ENCODE data around the gene GZMA. TPM values are rescaled to one million over a fixed set of nuclear protein-coding genes. Genes with fewer than 3 reads are reported as not detected.

Gene GZMA
- total RNA-seq, 8 experiments from 2014 or later, result 2.9 TPM; not detected in 7

Other genes starting within 250 kb of the GZMA start
- 10 to 100 TPM in 1 of 8 experiments, under 1 TPM in 3, not detected in 4; 0.08 to 91.7 (median 0.19) TPM for gene ESM1, start 117.1 kb upstream of the GZMA start, total RNA-seq
- gene GZMK, start 78.4 kb upstream of the GZMA start, total RNA-seq, result 1 to 10 TPM in 1 of 8 experiments, under 1 TPM in 1, not detected in 6; 0.19 to 2.6 TPM
- gene GPX8, start 57.5 kb downstream of the GZMA start, total RNA-seq, result 100 to 1,000 TPM in 1 of 8 experiments, 10 to 100 TPM in 7; 10.5 to 144 (median 12.0) TPM
- under 1 TPM in 6 of 8 experiments, not detected in 2; 0.09 to 1.00 (median 0.14) TPM for gene CDC20B, start 70.5 kb downstream of the GZMA start, total RNA-seq
- gene MCIDAS, start 124.7 kb downstream of the GZMA start, total RNA-seq, result 1 to 10 TPM in 1 of 8 experiments, under 1 TPM in 4, not detected in 3; 0.05 to 1.0 (median 0.20) TPM
- 1 to 10 TPM in 4 of 8 experiments, under 1 TPM in 4; 0.14 to 4.8 (median 0.88) TPM for gene CCNO, start 131.0 kb downstream of the GZMA start, total RNA-seq
- gene DHX29, start 205.0 kb downstream of the GZMA start, total RNA-seq, result 10 to 100 TPM; 20.9 to 32.4 (median 24.6) TPM
- gene MTREX, start 205.3 kb downstream of the GZMA start, total RNA-seq, result 10 to 100 TPM; 58.6 to 83.2 (median 75.9) TPM

Data from motor neuron (in vitro differentiated cells).